B cell (primary cell): ENCODE measurements around the gene CELF2. TPM values are rescaled to one million over a fixed set of nuclear protein-coding genes. Genes with fewer than 3 reads are reported as not detected.

Experiments
- ATAC-seq: fragments of 200-7000 bp; cut with Tn5 transposase; one replicate; pipeline ENCODE4 v1.10.0; 2021; ENCODE audit warnings: low read depth, mild to moderate bottlenecking, moderate number of reproducible peaks, moderate library complexity
- CTCF ChIA-PET: fragments of 350-600 bp; sonication (Branson Sonifier 250); formaldehyde crosslinking; loops from one replicate; lab custom pipeline; 2021; ENCODE audit warnings: antibody characterized with exemption, inconsistent platforms; lab: Charles Lee
- POLR2A ChIA-PET: fragments of 350-600 bp; sonication (Branson Sonifier 250); formaldehyde crosslinking; loops from one replicate; lab custom pipeline; 2021; ENCODE audit warnings: antibody characterized with exemption; lab: Charles Lee
- DNase-seq: peaks from one replicate; pipeline ENCODE4 v3.0.0; 2013
- H2AFZ ChIP-seq: 2 replicates; pipeline ENCODE4 v1.6.1; 2012; ENCODE audit warnings: mild to moderate bottlenecking, low read depth, low read length; ENCODE audit not compliant: insufficient read depth, poor library complexity, severe bottlenecking
- H3K27ac ChIP-seq, 2 donors: 1 replicate in 1 of 2; 2 replicates in 1 of 2; pipeline ENCODE4 v1.5.1; 2012 to 2013; ENCODE audit warnings: low read length in 2 of 2, mild to moderate bottlenecking in 2 of 2, moderate library complexity in 1 of 2
- H3K27me3 ChIP-seq, 4 experiments: fragments of 200-600 bp in 1 of 4; sonication (generic) in 1 of 4; replicated peaks in 1 of 4; 1 replicate in 2 of 4; 2 replicates in 2 of 4; pipeline versions ENCODE4 v1.6.1 to v1.7.0; 2013 to 2016; ENCODE audit warnings: low read length in 3 of 4, mild to moderate bottlenecking in 2 of 4, mixed read lengths in 1 of 4, moderate library complexity in 1 of 4; ENCODE audit not compliant: insufficient read depth in 4 of 4, control insufficient read depth in 3 of 4; ENCODE audit errors: control extremely low read depth in 1 of 4
- H3K36me3 ChIP-seq, 2 experiments: replicated peaks in 1 of 2; 1 replicate in 1 of 2; 2 replicates in 1 of 2; pipeline versions ENCODE4 v1.6.1 to v1.7.1; 2013; ENCODE audit warnings: low read length in 1 of 2; ENCODE audit not compliant: insufficient read depth in 2 of 2, control insufficient read depth in 1 of 2; ENCODE audit errors: control extremely low read depth in 1 of 2, extremely low read depth in 1 of 2
- H3K4me1 ChIP-seq, 2 donors: fragments of 200-600 bp in 1 of 2; sonication (generic) in 1 of 2; 1 replicate in 1 of 2; 2 replicates in 1 of 2; pipeline versions ENCODE4 v1.5.1 to v1.6.1; 2013 to 2017; ENCODE audit warnings: low read length in 2 of 2; ENCODE audit not compliant: control insufficient read depth in 2 of 2, insufficient read depth in 2 of 2
- H3K4me2 ChIP-seq: replicated peaks from 2 replicates; pipeline ENCODE3; 2012; ENCODE audit warnings: mild to moderate bottlenecking, low read depth, low read length; ENCODE audit not compliant: poor library complexity, severe bottlenecking
- H3K4me3 ChIP-seq, 5 experiments: fragments of 200-600 bp in 1 of 5; sonication (generic) in 1 of 5; 1 replicate in 3 of 5; 2 replicates in 2 of 5; pipeline versions ENCODE4 v1.5.1 to v1.7.0; 2011 to 2016; ENCODE audit warnings: low read length in 4 of 5, mild to moderate bottlenecking in 4 of 5, low read depth in 2 of 5, control low read depth in 1 of 5, moderate library complexity in 1 of 5; ENCODE audit not compliant: insufficient read depth in 1 of 5; ENCODE audit errors: control extremely low read depth in 1 of 5, extremely low read depth in 1 of 5
- H3K79me2 ChIP-seq: fragments of 200-600 bp; sonication (generic); one replicate; pipeline ENCODE4 v1.6.0; 2016; ENCODE audit warnings: low read length; ENCODE audit not compliant: control insufficient read depth, insufficient read depth
- H3K9ac ChIP-seq: fragments of 200-600 bp; sonication (generic); 2 replicates; pipeline ENCODE4 v1.6.1; 2017; ENCODE audit warnings: mild to moderate bottlenecking, low read length, moderate library complexity
- H3K9me3 ChIP-seq, 3 donors: one replicate each; pipeline versions ENCODE4 v1.6.1 to v1.7.1; 2013; ENCODE audit warnings: low read length in 2 of 3; ENCODE audit not compliant: control insufficient read depth in 2 of 3, insufficient read depth in 1 of 3; ENCODE audit errors: control extremely low read depth in 1 of 3
- H4K20me1 ChIP-seq: 2 replicates; pipeline ENCODE4 v1.6.0; 2012; ENCODE audit warnings: mild to moderate bottlenecking, low read length; ENCODE audit not compliant: insufficient read depth, control insufficient read depth, poor library complexity, severe bottlenecking
- H3K27ac Mint-ChIP-seq: one replicate; pipeline ENCODE4 v1.8.0; 2021; ENCODE audit warnings: mixed read lengths
- H3K27me3 Mint-ChIP-seq: one replicate; pipeline ENCODE4 v1.8.0; 2021; ENCODE audit warnings: mixed read lengths
- H3K4me1 Mint-ChIP-seq: one replicate; pipeline ENCODE4 v1.8.0; 2021; ENCODE audit warnings: mixed read lengths
- H3K4me3 Mint-ChIP-seq: one replicate; pipeline ENCODE4 v1.8.0; 2021; ENCODE audit warnings: mixed read lengths
- H3K9me3 Mint-ChIP-seq: one replicate; pipeline ENCODE4 v1.8.0; 2022; ENCODE audit warnings: mixed read lengths; ENCODE audit not compliant: insufficient read depth
- CTCF ChIP-seq: fragments of 200-600 bp; IDR thresholded peaks from one replicate; pipeline ENCODE4 v1.8.0; 2022; ENCODE audit warnings: antibody characterized with exemption, mild to moderate bottlenecking
- EZH2 ChIP-seq: IDR thresholded peaks from 2 replicates; pipeline ENCODE4 v1.6.1; 2012; ENCODE audit warnings: borderline replicate concordance, low read depth, mild to moderate bottlenecking, moderate library complexity, low read length; ENCODE audit not compliant: insufficient read depth, poor library complexity, severe bottlenecking
- WGBS: methylation state at CpG from one replicate; pipeline ENCODE4 v1.1.5; 2013; ENCODE audit warnings: missing lambda C conversion rate; ENCODE audit not compliant: insufficient coverage; 5-methylcytosine and 5-hydroxymethylcytosine counted together
- intact Hi-C: fragments of 100-400 bp; cut with micrococcal nuclease; formaldehyde crosslinking; loops from one replicate; pipeline ENCODE4 v1.10.0; 2022
- polyA plus RNA-seq: library from polyadenylated mRNA; depleted of rRNA; stranded (reverse); fragments of >200 nt; gene quantifications from 2 replicates; pipeline ENCODE4 v1.2.3, GENCODE V29; 2012
- total RNA-seq, 2 donors: library from RNA; stranded (reverse); fragments of 120-200 nt in 1 of 2; gene quantifications; 1 replicate in 1 of 2; 2 replicates in 1 of 2; pipeline versions ENCODE4 v1.2.3 to v1.2.4, GENCODE V29; 2013 to 2022

Gene CELF2
- total and polyA plus RNA-seq, 2 donors (not counting 1 experiment from before 2014, with no cell fraction given) = 59.5 to 112 TPM

GRCh38 chr10:10977978-10978377 is 39.7 kb upstream of the CELF2 start:
- intact Hi-C loops = no loop called here

GRCh38 chr10:10985361-10985760 is 32.3 kb upstream of the CELF2 start:
- Histone ChIP-seq H4K20me1 (no peaks in the 10 kb centered on the region), H3K27ac (no peak overlapping the region), H3K9me3 (no peaks in the 10 kb centered on the region), H3K9ac (no peak overlapping the region), H3K27me3 (peaks cover 0 to 3% (median 0%) of the 10 kb centered on the region in 4 experiments), H3K36me3 (no peaks in the 10 kb centered on the region), H3K4me1 (no peaks in the 10 kb centered on the region), H3K4me2 (no peak overlapping the region), H3K79me2 (no peaks in the 10 kb centered on the region), H2AFZ (no peak overlapping the region), H3K4me3 (no peak overlapping the region)
- peaks cover 31% of the 10 kb centered on the region for H3K27me3 Mint-ChIP-seq
- no peak overlapping the region for H3K27ac Mint-ChIP-seq
- intact Hi-C loops = no loop called here
- H3K4me3 Mint-ChIP-seq = no peak overlapping the region
- WGBS = no CpG with 5 or more reads among the region's 2 CpGs
- ATAC-seq (no peak), DNase-seq (no peak)
- no peaks in the 10 kb centered on the region for H3K4me1 Mint-ChIP-seq
- H3K9me3 Mint-ChIP-seq = no peaks in the 10 kb centered on the region
- TF ChIP-seq CTCF = no peak
- ChIA-PET POLR2A (no interaction called here), CTCF (no interaction called here)

More at GRCh38 chr10:10977978-10978377, 39.7 kb upstream of the CELF2 start:
- H3K4me3 ChIP-seq = no peak overlapping the region
- DNase-seq (no peak), ATAC-seq (no peak)
- Mint-ChIP-seq H3K27ac (no peak overlapping the region), H3K4me1 (no peaks in the 10 kb centered on the region), H3K27me3 (peaks cover 49% of the 10 kb centered on the region), H3K4me3 (no peak overlapping the region), H3K9me3 (no peaks in the 10 kb centered on the region)
- H3K4me2 ChIP-seq = no peak overlapping the region
- no peaks in the 10 kb centered on the region for H3K9me3 ChIP-seq
- H3K27ac ChIP-seq = no peak overlapping the region
- no peaks in the 10 kb centered on the region for H4K20me1 ChIP-seq
- TF ChIP-seq EZH2 = no peak
- no peak for TF ChIP-seq CTCF
- H2AFZ ChIP-seq = no peak overlapping the region
- H3K9ac ChIP-seq = no peak overlapping the region
- ChIA-PET CTCF (no interaction called here), POLR2A (no interaction called here)
- peaks cover 0 to 8% (median 3%) of the 10 kb centered on the region in 4 experiments for H3K27me3 ChIP-seq
- no peaks in the 10 kb centered on the region for H3K79me2 ChIP-seq
- H3K4me1 ChIP-seq = no peaks in the 10 kb centered on the region
- WGBS = 67% methylated on average over 1 of the region's 2 CpGs
- no peaks in the 10 kb centered on the region for H3K36me3 ChIP-seq
